HTERT RPE-1 (cell line): ENCODE measurements around the gene CDC5L.
"Not testable (repeated sequence)": the region's sequence is repeated elsewhere in the genome, so short reads cannot be mapped to it uniquely, and the experiment has no call there.

Experiments
- in situ Hi-C: fragments of 300-500 bp; cut with MboI; formaldehyde crosslinking; loops from 4 replicates; pipeline ENCODE4 v1.14.3; 2020; ENCODE audit warnings: low sequenced_read_pairs

CDC5L gene

DNA sequence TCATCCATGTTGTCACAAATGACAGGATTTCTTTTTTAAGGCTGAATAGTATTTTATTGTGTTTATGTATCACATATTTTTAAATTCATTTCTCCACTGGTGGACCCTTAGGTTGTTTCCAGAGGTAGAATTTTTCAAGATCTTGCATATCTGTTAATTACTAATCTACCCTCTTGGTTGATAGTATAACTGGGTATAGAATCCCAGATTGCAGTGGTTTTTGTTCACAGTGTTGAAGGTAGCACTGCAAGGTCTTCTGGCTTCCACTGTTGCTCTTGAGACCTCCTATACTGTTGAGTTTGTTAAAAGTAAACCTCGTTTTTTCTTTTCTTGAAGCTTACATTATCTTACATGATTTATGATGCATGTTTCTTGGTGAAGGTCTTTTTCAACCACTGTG is 22.9 kb downstream of the CDC5L start:
- in situ Hi-C loops, result no loop called here

DNA sequence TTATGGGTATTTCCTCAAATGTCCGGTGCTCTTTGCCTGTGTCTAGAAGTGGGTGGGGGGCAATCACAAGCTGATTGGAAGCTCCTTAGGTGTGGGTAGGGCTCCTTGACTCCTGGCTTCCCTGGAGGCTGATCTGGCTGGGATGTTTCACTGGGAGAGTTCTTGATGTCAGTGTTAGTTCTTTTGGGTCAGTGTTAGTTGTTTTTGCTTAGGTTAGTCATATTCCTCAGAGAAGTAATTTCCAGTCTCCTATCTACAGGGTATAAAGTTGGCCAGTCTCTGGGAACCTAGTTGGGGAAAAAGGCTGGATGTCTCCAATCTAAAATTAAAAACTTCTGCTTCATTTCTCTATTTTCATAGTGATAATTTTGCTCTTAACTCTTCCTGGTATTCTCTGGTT is 23.6 kb downstream of the CDC5L start:
- in situ Hi-C loops, result no loop called here

DNA sequence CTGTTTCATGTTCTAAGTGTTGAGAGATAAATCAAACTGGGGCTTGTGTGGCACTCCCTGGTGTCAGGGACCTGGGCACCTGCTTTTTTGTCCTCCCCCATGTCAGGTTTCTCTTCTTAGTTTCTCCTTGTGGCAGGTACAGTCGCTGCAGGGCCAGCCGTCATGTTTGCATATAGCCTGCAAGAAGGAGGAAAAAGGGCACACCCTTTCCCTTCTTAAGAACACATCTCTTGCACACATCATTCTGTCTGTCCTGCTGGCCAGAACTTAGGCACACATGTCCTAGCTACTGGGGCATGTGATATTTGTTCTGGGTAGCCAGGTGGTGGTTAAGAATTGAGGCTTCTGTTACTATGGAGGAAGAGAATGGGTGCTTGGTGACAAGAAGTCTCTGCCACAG is 27.9 kb downstream of the CDC5L start:
- in situ Hi-C loops, result no loop called here

DNA sequence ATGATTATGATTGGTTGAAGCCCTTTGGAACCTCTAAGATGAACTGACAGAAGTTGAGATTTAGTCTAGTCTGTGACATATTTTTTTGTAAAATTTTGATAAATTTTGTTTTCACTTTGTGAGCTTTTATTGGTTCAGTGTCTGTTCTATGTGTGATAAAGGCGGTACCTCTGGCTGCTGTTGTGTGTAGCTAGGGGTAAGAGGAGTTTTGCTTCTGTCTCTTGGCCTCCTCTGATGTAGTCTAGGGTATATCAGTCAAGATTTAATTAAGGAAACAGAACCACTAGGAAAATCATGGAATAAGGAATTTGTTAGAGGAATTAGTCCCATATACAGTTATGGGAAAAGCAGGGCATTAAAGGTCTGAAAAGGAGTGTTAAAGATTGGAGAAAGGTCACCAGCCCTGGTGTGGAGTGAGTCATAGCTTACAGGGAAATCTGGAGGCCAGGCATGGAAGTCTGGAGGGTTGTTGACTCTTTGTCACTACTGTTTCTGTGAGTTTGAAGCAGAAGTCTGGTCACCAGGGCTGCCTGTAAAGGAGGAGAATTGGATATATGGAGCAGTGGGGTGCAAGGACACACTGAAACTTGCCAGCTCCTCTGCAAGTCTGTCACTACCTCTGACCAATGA is 28.5 kb downstream of the CDC5L start:
- in situ Hi-C loops, result no loop called here

DNA sequence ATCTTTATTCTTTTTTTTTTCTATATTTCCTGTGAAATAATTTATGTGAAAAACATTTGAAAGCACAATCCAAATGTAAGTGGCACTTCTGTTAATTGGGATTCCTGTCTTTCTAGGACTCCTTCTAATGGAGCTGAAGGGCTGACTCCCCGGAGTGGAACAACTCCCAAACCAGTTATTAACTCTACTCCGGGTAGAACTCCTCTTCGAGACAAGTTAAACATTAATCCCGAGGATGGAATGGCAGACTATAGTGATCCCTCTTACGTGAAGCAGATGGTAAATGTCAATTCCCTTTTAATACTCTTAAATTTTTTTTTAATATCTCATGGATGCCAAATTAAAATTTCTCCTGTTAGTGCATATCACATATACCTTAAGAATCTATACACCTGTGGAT is 35.0 kb downstream of the CDC5L start:
- in situ Hi-C loops, result no loop called here

DNA sequence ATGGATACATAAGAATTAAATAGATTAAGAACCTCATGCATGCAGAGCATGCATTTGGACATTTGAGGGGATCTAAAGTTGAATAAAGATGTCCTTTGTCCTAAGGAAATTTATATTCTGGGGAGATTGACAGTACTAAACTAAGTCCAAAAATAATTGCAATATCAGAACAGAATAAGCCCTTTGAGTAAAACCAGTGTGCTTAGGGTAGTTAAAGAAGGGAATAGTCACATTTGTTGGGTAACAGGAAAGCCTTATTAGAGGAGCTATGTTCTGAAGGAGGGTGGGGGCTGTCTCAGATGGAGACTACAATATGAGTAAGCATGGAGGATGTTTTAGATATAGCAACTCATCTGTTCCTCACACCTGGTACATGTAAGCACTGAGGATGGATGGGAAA is 35.8 kb downstream of the CDC5L start:
- in situ Hi-C loops, result no loop called here

DNA sequence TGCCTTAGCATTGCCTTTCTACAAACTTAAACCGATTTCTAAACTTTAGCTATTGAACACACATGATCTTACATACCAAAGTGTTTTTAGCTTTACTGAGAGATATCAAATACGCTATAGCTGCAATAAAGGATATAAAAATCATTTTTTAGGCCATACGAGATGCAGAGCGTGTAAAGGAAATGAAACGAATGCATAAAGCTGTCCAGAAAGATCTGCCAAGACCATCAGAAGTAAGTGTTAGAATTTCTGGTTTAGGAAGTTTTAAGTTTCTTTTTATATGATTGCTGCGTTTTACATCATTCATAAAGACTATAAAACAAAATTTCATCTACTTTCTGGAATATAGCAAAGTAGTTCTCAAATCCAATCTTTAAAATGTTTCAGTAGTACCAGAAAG is 38.4 kb downstream of the CDC5L start:
- in situ Hi-C loops, result no loop called here

DNA sequence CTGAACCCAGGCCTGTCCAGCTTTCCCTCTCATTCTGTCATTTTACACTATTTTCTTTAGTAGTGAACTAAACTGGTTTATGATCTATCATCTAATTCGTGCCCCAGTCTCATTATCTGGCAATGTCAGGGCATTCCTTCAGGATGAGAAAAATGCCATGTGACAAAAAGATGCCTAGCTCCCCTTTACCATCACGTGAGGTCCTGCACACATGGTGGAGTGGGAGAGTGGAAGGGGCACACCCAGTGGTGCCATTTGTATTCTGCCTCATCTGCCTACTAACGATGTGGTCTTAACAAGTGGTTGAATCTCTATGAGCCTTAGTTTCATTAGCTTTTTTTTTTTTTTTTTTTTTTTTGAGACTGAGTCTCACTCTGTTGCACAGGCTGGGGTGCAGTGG is 41.2 kb downstream of the CDC5L start:
- in situ Hi-C loops, result no loop called here

DNA sequence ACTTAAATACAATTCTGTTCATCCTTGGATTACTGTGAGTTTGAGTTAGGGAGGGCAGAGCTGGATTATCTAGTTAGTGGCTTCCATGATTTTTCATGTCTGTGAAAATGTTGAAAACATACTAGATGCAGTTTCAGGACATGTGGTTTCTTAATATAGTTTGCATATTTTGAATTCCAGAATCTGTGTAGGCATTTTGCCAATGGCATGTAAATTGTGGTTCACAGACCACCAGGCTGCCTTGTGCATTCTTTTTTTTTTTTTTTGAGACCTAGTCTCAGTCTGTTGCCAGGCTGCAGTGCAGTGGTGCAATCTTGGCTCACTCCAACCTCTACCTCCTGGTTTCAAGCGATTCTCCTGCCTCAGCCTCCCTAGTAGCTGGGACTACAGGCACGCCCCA is 42.8 kb downstream of the CDC5L start:
- in situ Hi-C loops, result no loop called here

DNA sequence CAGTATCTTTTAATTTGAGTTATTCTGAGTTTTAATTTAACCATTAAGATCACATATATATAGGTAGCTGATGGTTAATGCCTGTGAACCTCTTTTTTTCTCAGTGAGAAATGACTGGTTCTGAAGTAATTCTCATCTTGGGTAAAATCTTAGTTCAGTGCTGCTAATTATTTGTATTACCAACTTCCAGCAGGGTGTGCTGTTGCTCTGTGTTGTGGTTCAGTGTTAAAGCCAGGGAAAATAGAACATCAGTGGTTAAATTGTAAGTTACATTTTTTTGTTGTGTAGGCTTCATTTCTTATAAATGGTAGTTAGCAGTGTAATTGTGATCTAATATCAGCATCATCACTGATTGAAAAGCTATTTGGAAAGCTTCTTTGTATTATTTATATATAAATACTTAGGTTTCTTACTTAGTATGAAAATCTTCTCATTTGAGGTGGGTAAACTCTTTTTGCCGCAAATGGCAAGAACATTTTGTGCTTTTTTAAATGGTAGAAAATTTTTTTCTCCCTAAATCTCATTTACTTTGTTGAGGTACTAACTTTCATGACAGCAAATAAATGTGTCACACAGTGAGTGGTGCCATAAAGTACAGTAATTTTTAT is 43.7 kb downstream of the CDC5L start:
- in situ Hi-C loops, result no loop called here

DNA sequence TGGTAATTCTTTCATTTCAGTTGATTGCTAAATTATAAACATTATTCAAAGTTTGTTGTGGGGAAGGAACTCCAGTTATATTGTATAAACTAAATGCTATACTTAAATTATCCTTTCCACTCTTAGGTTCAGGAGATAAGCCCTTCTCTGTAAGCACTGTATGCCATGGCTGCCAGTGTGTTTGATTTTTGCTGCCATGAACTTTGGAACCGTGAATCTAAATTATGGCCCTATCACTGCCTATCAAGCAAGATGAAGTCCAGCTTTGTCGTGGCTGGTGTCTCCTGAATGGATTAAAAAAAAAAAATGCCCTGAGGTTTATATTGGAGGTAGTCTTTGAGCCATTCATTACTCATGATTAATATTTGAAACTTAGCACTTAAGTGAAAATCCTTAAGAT is 44.7 kb downstream of the CDC5L start:
- in situ Hi-C loops, result no loop called here

DNA sequence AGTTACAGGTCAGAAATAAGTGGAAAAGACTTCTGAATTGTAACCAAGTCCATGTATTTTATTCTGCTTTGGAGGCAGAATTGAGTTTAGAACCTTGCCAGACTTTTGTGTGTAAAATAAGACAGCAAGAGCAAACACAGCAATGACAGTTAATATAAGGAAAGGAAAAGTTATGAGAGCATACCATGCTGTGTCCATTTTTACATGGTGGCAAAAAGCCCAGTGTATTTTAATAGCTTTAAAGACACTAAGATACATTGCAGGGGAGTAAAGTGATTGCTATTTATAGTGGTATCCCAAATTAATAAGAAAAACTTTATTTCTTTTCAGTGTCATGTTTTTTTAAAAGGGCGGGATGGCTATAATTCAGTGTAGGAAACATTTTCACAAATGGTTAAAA is 45.2 kb downstream of the CDC5L start:
- in situ Hi-C loops, result no loop called here

DNA sequence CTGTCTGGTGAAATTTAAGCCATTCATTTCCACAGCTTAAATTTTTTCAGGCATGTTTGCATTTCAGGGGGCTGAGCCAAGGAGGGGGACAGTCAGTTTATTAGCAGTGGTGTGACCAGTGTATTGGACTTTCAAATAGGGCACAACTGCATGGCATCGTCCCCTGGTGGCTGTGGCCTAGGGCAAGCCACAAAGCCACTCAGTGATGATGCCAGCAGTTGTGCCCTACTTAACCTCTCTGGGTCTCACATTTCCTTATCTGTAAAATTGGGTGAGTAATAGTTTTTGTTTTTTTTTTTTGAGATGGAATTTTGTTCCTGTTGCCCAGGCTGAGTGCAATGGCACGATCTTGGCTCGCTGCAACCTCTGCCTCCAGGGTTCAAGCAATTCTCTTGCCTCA is 48.0 kb downstream of the CDC5L start:
- in situ Hi-C loops, result no loop called here

DNA sequence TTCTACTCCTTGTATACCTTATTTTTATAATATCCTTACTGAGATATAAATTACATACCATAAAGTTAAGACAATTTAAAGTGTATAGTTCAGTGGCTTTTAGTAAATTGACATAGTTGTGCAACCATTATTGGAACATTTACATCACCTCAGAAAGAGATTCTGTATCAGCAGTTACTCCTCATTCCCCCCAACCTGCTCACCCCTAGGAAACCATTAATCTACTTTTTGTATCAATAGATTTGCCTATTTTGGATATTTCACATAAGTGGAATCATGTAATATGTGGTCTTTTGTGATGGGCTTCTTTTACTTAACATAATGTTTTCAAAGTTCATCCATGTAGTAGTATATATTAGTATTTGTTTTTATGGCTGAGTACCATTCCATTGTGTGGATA is 51.3 kb downstream of the CDC5L start:
- in situ Hi-C loops, result no loop called here

DNA sequence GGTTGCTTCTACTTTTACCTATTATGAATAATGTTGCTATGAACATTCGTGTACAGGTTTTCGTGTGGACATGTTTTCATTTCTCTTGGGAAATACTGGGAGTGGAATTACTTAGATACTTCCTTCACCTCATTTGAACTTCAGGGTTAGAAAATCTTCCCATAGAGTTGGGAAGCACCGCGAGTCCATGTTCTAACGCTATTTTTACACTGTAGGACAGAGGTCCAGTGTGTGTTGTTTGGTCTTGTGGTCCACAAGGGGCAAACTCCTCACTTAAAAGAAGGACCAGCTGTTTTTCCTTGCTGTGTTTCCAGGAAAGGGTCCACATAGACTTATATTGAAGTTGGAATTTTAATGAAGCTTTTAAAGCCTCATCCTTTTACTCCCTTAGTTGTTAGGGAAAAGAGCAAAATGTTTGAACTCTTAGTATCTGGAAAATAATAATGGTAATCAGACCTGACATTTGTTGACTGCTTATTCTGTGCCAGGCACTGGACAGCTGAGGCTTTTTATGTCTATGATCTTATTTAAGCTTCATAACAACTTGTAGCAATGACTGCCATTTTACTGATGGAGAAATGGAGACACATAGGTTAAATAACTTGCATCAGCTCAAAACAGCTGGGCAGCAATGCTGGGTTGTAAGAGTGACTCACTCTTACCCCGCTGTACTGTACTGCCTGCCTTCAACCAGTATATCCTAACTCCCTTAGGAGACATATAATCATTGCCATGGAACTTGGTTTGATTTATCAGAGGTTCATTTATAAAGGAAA is 52.0 kb downstream of the CDC5L start:
- in situ Hi-C loops, result no loop called here

DNA sequence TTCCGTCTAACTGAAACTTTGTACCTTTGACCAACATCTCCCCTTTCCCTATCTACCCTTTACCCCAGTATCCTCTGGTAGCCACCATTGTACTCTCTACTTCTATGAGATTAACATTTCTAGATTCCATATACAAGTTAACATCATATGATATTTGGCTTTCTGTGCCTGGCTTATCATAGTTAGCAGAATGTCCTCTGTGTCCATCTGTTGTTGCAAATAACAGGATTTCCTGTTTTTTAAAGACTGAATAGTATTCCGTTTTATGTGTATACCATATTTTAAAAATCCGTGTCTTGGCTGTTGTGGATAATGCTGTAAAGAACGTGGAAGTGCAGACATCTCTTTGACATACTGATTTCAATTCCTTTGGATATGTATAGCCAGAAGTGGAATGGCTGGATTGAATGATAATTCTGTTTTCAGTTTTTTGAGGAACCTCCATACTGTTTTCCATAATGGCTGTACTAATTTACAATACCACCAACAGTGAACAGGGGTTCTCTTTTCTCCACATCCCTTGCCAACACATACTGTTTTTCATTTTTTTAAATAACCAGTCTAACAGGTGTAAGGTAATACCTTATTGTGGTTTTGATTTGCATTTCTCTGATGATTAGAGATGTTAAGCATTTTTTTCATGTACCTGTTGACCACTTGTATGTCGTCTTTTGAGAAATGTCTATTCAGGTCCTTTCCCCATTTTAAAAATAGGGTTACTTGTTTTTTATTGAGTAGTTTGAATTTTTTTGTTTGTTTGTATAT is 53.8 kb downstream of the CDC5L start:
- in situ Hi-C loops, result no loop called here

DNA sequence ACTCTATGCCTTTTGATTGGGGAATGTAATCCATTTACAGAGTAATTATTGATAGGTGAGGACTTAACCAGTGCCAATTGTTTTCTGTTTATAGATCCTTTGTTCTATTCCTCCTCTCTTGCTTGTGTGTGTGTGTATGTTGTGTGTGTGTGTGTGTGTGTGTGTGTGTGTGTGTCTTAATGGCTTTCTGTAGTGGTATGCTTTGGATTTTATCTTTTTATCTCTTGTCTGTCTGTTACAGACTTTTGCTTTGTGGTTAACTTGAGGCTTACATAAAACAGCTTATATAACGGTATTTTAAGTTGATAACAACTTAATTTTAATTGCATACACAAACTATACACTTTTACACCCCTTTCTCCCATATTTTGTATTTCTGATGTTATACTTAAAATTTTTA is 54.7 kb downstream of the CDC5L start:
- in situ Hi-C loops, result no loop called here

DNA sequence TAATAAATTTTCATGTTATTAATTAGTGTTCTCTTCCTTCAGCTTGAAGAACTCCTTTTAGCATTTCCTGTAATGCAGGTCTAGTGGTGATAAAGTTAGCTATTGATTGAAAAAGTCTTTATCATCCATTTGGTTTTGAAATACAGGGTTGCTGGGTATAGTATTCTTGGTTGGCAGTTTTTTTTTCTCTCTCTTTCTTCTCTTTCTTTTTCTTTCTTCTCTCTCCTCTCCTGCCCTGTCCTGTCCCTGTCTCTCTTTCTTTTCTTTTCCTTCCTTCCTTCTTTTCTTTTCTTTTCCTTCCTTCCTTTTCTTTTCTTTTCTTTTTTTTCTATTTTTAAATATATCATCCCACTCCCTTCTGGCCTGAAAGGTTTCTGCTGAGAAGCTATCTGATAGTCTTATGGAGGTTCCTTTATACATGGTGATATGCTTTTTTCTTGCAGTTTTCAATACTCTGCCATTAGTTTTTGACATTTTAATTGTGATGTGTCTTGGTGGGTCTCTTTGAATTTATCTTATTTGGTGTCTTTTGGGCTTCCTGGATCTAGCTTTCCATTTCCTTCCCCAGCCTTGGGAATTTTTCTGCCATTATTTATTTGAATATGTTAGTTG is 55.4 kb downstream of the CDC5L start:
- in situ Hi-C loops, result no loop called here

DNA sequence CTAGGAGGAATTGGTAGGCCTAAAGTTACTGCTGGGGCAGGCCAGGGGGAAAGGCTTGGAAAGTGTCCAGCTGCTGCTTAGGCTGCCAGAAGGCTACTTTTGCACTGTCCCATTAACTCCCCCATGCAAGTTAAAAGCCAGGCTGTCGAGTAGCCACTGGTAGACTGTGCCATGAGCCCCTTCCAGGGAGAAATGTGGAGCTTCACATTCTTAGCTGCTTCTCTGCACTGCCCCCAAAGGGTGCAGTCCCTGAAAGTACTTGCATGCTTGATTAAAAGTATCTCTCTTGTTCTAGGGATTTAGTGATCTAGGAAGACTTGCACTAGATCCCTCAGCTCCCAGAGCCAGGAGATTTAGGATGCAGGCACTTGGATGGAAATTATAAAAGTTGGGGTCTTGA is 57.3 kb downstream of the CDC5L start:
- in situ Hi-C loops, result no loop called here

DNA sequence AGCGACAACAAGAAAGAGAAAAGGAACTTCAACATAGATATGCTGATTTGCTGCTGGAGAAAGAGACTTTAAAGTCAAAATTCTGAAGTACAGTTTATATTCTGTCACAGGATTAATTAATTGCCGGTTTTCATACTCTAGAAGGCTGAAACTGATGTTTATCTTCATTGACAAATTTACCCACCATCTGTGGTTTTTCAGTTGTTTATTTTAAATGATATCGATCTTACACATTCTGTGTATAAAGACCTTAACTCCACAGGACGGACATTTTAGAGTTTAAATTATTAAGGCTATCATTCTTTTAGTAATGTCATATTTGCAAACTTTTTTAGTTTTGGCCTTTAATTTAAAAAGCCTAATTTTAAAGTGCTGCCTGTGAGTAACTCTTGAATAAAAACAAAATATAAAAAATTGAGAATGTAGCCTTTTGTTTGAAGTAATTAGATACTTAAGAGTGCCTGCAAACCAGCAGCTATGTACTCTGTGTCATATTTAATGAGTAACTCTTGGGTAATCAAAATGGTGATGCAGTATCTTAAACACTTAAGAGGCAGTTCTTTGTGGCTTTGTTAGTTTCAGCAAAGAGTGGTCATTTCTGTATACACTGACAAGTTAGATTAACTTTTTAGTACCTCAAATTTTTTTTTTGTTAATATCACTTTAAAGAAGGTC is 59.3 kb downstream of the CDC5L start:
- in situ Hi-C loops, result no loop called here

DNA sequence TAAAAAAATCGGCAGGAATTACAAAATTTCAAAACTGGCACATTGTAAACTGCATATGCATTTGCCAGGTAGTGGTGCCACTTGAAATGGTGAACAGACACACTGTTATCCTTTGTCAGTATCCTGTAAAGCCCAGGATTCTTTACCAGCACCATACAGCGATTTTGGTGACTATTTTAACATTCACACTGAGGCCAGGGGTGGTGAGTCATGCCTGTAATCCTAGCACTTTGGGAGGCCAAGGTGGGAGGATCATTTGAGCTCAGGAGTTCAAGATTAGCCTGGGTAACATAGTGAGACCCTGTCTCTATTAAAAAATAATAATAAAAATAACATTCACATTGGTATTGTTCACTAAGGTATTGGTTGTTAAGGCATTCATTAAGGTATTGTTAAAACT is 61.7 kb downstream of the CDC5L start:
- in situ Hi-C loops, result not testable (repeated sequence)
